ENCODE results near the gene NDEL1.

Gene NDEL1

GRCh38 chr17:8455665-8456209 is 20.1 kb downstream of the NDEL1 start:
- Histone ChIP-seq H3K9me3 (ENCODE audit: low read depth, low read length) (no peaks in the 10 kb centered on the region), H3K4me3 (no peak overlapping the region), H3K27ac (no peak overlapping the region), H3K9ac (ENCODE audit: insufficient read length) (no peak overlapping the region), H3K36me3 (ENCODE audit: insufficient read depth, low read length) (peaks cover 69% of the 10 kb centered on the region)
- TF ChIP-seq EZH2 (IDR thresholded peaks at IDR 0.05) = no peak
- no peak for TF ChIP-seq POLR2AphosphoS5 (IDR thresholded peaks at IDR 0.05; ENCODE audit: borderline replicate concordance, low read depth, low read length)
- TF ChIP-seq FOXP2 (optimal IDR thresholded peaks at IDR 0.05; ENCODE audit: control extremely low read depth, extremely low read length, insufficient read depth) = no peak
- no peak for DNase-seq (ENCODE audit: low read depth, low spot score)

GRCh38 chr17:8458128-8458527 is 22.4 kb downstream of the NDEL1 start:
- DNase-seq (ENCODE audit: low read depth, low spot score) = no peak
- TF ChIP-seq EZH2 (IDR thresholded peaks at IDR 0.05) (no peak), POLR2AphosphoS5 (IDR thresholded peaks at IDR 0.05; ENCODE audit: borderline replicate concordance, low read depth, low read length) (no peak), FOXP2 (optimal IDR thresholded peaks at IDR 0.05; ENCODE audit: control extremely low read depth, extremely low read length, insufficient read depth) (no peak)
- H3K9me3 ChIP-seq (ENCODE audit: low read depth, low read length) = no peaks in the 10 kb centered on the region
- peaks cover 66% of the 10 kb centered on the region for H3K36me3 ChIP-seq (ENCODE audit: insufficient read depth, low read length)
- H3K27ac ChIP-seq = no peak overlapping the region
- H3K4me3 ChIP-seq = no peak overlapping the region
- H3K9ac ChIP-seq (ENCODE audit: insufficient read length) = no peak overlapping the region

- Histone ChIP-seq H3K4me3 (no peak overlapping the region), H3K27ac (no peak overlapping the region), H3K9me3 (ENCODE audit: low read depth, low read length) (no peaks in the 10 kb centered on the region), H3K36me3 (ENCODE audit: insufficient read depth, low read length) (peaks cover 63% of the 10 kb centered on the region), H3K9ac (ENCODE audit: insufficient read length) (no peak overlapping the region)
- DNase-seq (ENCODE audit: low read depth, low spot score) = no peak
- TF ChIP-seq POLR2AphosphoS5 (IDR thresholded peaks at IDR 0.05; ENCODE audit: borderline replicate concordance, low read depth, low read length) (no peak), FOXP2 (optimal IDR thresholded peaks at IDR 0.05; ENCODE audit: control extremely low read depth, extremely low read length, insufficient read depth) (no peak), EZH2 (IDR thresholded peaks at IDR 0.05) (no peak)
These were observed 23.4 kb downstream of the NDEL1 start for GRCh38 chr17:8459107-8459506.

GRCh38 chr17:8459831-8460230 is 24.1 kb downstream of the NDEL1 start:
- Histone ChIP-seq H3K9ac (ENCODE audit: insufficient read length) (no peak overlapping the region), H3K4me3 (no peak overlapping the region), H3K36me3 (ENCODE audit: insufficient read depth, low read length) (peaks cover 59% of the 10 kb centered on the region), H3K27ac (no peak overlapping the region), H3K9me3 (ENCODE audit: low read depth, low read length) (no peaks in the 10 kb centered on the region)
- no peak for DNase-seq (ENCODE audit: low read depth, low spot score)
- TF ChIP-seq POLR2AphosphoS5 (IDR thresholded peaks at IDR 0.05; ENCODE audit: borderline replicate concordance, low read depth, low read length) (no peak), FOXP2 (optimal IDR thresholded peaks at IDR 0.05; ENCODE audit: control extremely low read depth, extremely low read length, insufficient read depth) (no peak), EZH2 (IDR thresholded peaks at IDR 0.05) (no peak)

- no peak for DNase-seq (ENCODE audit: low read depth, low spot score)
- Histone ChIP-seq H3K9me3 (ENCODE audit: low read depth, low read length) (no peaks in the 10 kb centered on the region), H3K36me3 (ENCODE audit: insufficient read depth, low read length) (peaks cover 46% of the 10 kb centered on the region)
These were observed 26.9 kb downstream of the NDEL1 start for GRCh38 chr17:8462564-8462963.

GRCh38 chr17:8463099-8463498 is 27.4 kb downstream of the NDEL1 start:
- H3K27ac ChIP-seq = peak overlapping the region; percentile 8; the same call in 1 of the 2 replicates
- H3K4me3 ChIP-seq = no peak overlapping the region
- TF ChIP-seq FOXP2 (optimal IDR thresholded peaks at IDR 0.05; ENCODE audit: control extremely low read depth, extremely low read length, insufficient read depth) (no peak), EZH2 (IDR thresholded peaks at IDR 0.05) (no peak), POLR2AphosphoS5 (IDR thresholded peaks at IDR 0.05; ENCODE audit: borderline replicate concordance, low read depth, low read length) (no peak)
- H3K36me3 ChIP-seq (ENCODE audit: insufficient read depth, low read length) = peaks cover 45% of the 10 kb centered on the region
- H3K9me3 ChIP-seq (ENCODE audit: low read depth, low read length) = no peaks in the 10 kb centered on the region
- H3K9ac ChIP-seq (ENCODE audit: insufficient read length) = no peak overlapping the region
- DNase-seq (ENCODE audit: low read depth, low spot score) = no peak

More at GRCh38 chr17:8462564-8462963, 26.9 kb downstream of the NDEL1 start:
- TF ChIP-seq FOXP2 (optimal IDR thresholded peaks at IDR 0.05; ENCODE audit: control extremely low read depth, extremely low read length, insufficient read depth) = no peak
- TF ChIP-seq POLR2AphosphoS5 (IDR thresholded peaks at IDR 0.05; ENCODE audit: borderline replicate concordance, low read depth, low read length) = no peak
- TF ChIP-seq EZH2 (IDR thresholded peaks at IDR 0.05) = no peak
- Histone ChIP-seq H3K9ac (ENCODE audit: insufficient read length) (no peak overlapping the region), H3K27ac (peak overlapping the region; percentile 8; the same call in 1 of the 2 replicates), H3K4me3 (no peak overlapping the region)

- Histone ChIP-seq H3K4me3 (no peak overlapping the region), H3K36me3 (ENCODE audit: insufficient read depth, low read length) (peaks cover 33% of the 10 kb centered on the region), H3K9ac (ENCODE audit: insufficient read length) (no peak overlapping the region), H3K9me3 (ENCODE audit: low read depth, low read length) (no peaks in the 10 kb centered on the region), H3K27ac (no peak overlapping the region)
- no peak for DNase-seq (ENCODE audit: low read depth, low spot score)
- no peak for TF ChIP-seq FOXP2 (optimal IDR thresholded peaks at IDR 0.05; ENCODE audit: control extremely low read depth, extremely low read length, insufficient read depth)
- no peak for TF ChIP-seq EZH2 (IDR thresholded peaks at IDR 0.05)
- no peak for TF ChIP-seq POLR2AphosphoS5 (IDR thresholded peaks at IDR 0.05; ENCODE audit: borderline replicate concordance, low read depth, low read length)
These were observed 29.3 kb downstream of the NDEL1 start for GRCh38 chr17:8464941-8465340.

- H3K36me3 ChIP-seq (ENCODE audit: insufficient read depth, low read length) = peaks cover 29% of the 10 kb centered on the region
- no peak for DNase-seq (ENCODE audit: low read depth, low spot score)
- H3K9ac ChIP-seq (ENCODE audit: insufficient read length) = no peak overlapping the region
- H3K9me3 ChIP-seq (ENCODE audit: low read depth, low read length) = no peaks in the 10 kb centered on the region
- no peak overlapping the region for H3K4me3 ChIP-seq
- TF ChIP-seq EZH2 (IDR thresholded peaks at IDR 0.05) = no peak
- no peak for TF ChIP-seq FOXP2 (optimal IDR thresholded peaks at IDR 0.05; ENCODE audit: control extremely low read depth, extremely low read length, insufficient read depth)
- TF ChIP-seq POLR2AphosphoS5 (IDR thresholded peaks at IDR 0.05; ENCODE audit: borderline replicate concordance, low read depth, low read length) = no peak
- H3K27ac ChIP-seq = no peak overlapping the region
These were observed 29.7 kb downstream of the NDEL1 start for GRCh38 chr17:8465356-8465755.

- no peak for DNase-seq (ENCODE audit: low read depth, low spot score)
- H3K36me3 ChIP-seq (ENCODE audit: insufficient read depth, low read length) = peaks cover 25% of the 10 kb centered on the region
- TF ChIP-seq FOXP2 (optimal IDR thresholded peaks at IDR 0.05; ENCODE audit: control extremely low read depth, extremely low read length, insufficient read depth) (no peak), EZH2 (IDR thresholded peaks at IDR 0.05) (no peak), POLR2AphosphoS5 (IDR thresholded peaks at IDR 0.05; ENCODE audit: borderline replicate concordance, low read depth, low read length) (no peak)
- no peak overlapping the region for H3K4me3 ChIP-seq
- no peaks in the 10 kb centered on the region for H3K9me3 ChIP-seq (ENCODE audit: low read depth, low read length)
- no peak overlapping the region for H3K9ac ChIP-seq (ENCODE audit: insufficient read length)
- H3K27ac ChIP-seq = no peak overlapping the region
These were observed 30.1 kb downstream of the NDEL1 start for GRCh38 chr17:8465759-8466158.

Measured in SK-N-MC (cell line).